Measurements from ENCODE around the gene PRKCE.

DNA sequence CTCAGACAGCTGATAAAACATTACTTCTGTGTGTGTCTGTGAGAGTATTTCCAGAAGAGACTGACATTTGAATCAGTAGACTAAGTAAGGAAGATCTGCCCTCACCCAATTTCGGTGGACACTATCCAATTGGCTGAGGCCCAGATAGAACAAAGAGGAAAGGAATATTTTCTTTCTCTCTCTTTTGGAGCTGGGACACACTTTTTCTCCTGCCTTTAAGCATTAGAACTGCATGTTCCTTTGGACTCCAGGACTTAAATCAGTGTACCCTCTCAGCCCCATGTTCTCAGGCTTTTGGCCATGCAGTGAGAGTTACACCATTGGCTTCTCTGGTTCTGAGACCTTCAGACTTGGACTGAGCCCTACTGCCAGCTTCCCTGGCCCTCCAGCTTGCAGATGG is 37.1 kb upstream of the PRKCE start:
- TF ChIP-seq, protein P1, sequence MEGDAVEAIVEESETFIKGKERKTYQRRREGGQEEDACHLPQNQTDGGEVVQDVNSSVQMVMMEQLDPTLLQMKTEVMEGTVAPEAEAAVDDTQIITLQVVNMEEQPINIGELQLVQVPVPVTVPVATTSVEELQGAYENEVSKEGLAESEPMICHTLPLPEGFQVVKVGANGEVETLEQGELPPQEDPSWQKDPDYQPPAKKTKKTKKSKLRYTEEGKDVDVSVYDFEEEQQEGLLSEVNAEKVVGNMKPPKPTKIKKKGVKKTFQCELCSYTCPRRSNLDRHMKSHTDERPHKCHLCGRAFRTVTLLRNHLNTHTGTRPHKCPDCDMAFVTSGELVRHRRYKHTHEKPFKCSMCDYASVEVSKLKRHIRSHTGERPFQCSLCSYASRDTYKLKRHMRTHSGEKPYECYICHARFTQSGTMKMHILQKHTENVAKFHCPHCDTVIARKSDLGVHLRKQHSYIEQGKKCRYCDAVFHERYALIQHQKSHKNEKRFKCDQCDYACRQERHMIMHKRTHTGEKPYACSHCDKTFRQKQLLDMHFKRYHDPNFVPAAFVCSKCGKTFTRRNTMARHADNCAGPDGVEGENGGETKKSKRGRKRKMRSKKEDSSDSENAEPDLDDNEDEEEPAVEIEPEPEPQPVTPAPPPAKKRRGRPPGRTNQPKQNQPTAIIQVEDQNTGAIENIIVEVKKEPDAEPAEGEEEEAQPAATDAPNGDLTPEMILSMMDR (IDR thresholded peaks at IDR 0.05), result no peak
- TF ChIP-seq POLR2A (IDR thresholded peaks at IDR 0.05) (no peak), POLR2AphosphoS5 (IDR thresholded peaks at IDR 0.05) (no peak)
